GM21619 (cell line): ENCODE measurements around the gene PZP.

Experiments used
- ATAC-seq: cut with Tn5 transposase; IDR thresholded peaks from one replicate; pipeline ENCODE4 v1.9.1; 2021; ENCODE audit not compliant: unreplicated experiment

Gene PZP

GRCh38 chr12:9104767-9105423 is 103.3 kb downstream of the PZP start:
- ATAC-seq: no peak

GRCh38 chr12:9104087-9104486 is 104.1 kb downstream of the PZP start:
- ATAC-seq: no peak

- no peak for ATAC-seq
Observed at GRCh38 chr12:9103050-9103849, 104.9 kb downstream of the PZP start.

GRCh38 chr12:9101018-9101687 is 107.0 kb downstream of the PZP start:
- no peak for ATAC-seq

GRCh38 chr12:9099552-9100190 is 108.5 kb downstream of the PZP start:
- ATAC-seq: no peak
